Caco-2 (cell line): ENCODE measurements around the gene DFFB. TPM values are rescaled to one million over a fixed set of nuclear protein-coding genes. Genes with fewer than 3 reads are reported as not detected.

Experiments used
- BruUV-seq: library from RNA; stranded (reverse); fragments of 400-500 nt; replicated peaks from 2 replicates; lab custom pipeline; 2021; lab: Mats Ljungman, UMichigan
- CTCF ChIA-PET: fragments of 300-600 bp; sonication (Branson Sonifier 250); formaldehyde crosslinking; loops from one replicate; lab custom pipeline; 2022; ENCODE audit warnings: antibody characterized with exemption; lab: Charles Lee
- POLR2A ChIA-PET: fragments of 300-600 bp; sonication (Branson Sonifier 250); formaldehyde crosslinking; loops from one replicate; lab custom pipeline; 2022; ENCODE audit warnings: antibody characterized with exemption; lab: Charles Lee
- DNase-seq, 2 experiments: peaks; one replicate each; pipeline versions ENCODE4 v3.0.0 to v3.0.0-alpha.2; 2020 to 2022
- H3K27me3 ChIP-seq: replicated peaks from 2 replicates; pipeline ENCODE4 v1.6.0; 2011; ENCODE audit warnings: low read length; ENCODE audit not compliant: control insufficient read depth, insufficient read depth
- H3K36me3 ChIP-seq: 2 replicates; pipeline ENCODE4 v1.5.1; 2011; ENCODE audit warnings: low read length; ENCODE audit not compliant: control insufficient read depth, insufficient read depth
- H3K4me1 ChIP-seq: fragments of 250-450 bp; sonication (Bioruptor Pico); 2 replicates; pipeline ENCODE4 v1.5.1; 2020; ENCODE audit warnings: mild to moderate bottlenecking
- H3K4me3 ChIP-seq: 2 replicates; pipeline ENCODE4 v1.5.1; 2011; ENCODE audit warnings: low read depth, mild to moderate bottlenecking, control low read depth, low read length
- H3K9me3 ChIP-seq: fragments of 250-450 bp; sonication (Bioruptor Pico); 2 replicates; pipeline ENCODE4 v1.5.1; 2020; ENCODE audit warnings: mild to moderate bottlenecking, moderate library complexity
- H3K27ac Mint-ChIP-seq: one replicate; pipeline ENCODE4 v1.8.0; 2022; ENCODE audit warnings: mixed read lengths; ENCODE audit not compliant: unreplicated experiment
- H3K27me3 Mint-ChIP-seq: one replicate; pipeline ENCODE4 v1.8.0; 2022; ENCODE audit warnings: mixed read lengths; ENCODE audit not compliant: insufficient read depth, unreplicated experiment
- H3K36me3 Mint-ChIP-seq: one replicate; pipeline ENCODE4 v1.8.0; 2022; ENCODE audit warnings: mild to moderate bottlenecking, mixed read lengths; ENCODE audit not compliant: insufficient read depth, unreplicated experiment
- H3K4me1 Mint-ChIP-seq: one replicate; pipeline ENCODE4 v1.8.0; 2022; ENCODE audit warnings: low read depth, mixed read lengths; ENCODE audit not compliant: unreplicated experiment
- H3K4me3 Mint-ChIP-seq: one replicate; pipeline ENCODE4 v1.8.0; 2022; ENCODE audit warnings: mild to moderate bottlenecking, moderate library complexity, mixed read lengths; ENCODE audit not compliant: unreplicated experiment
- H3K9me3 Mint-ChIP-seq: one replicate; pipeline ENCODE4 v1.8.0; 2022; ENCODE audit warnings: mixed read lengths; ENCODE audit not compliant: unreplicated experiment
- CTCF ChIP-seq, 2 experiments: fragments of 200-600 bp in 1 of 2; IDR thresholded peaks; 1 replicate in 1 of 2; 2 replicates in 1 of 2; pipeline versions ENCODE4 v1.5.1 to v1.8.0; 2011 to 2022; ENCODE audit warnings: antibody characterized with exemption in 1 of 2, control low read depth in 1 of 2, inconsistent platforms in 1 of 2, low read depth in 1 of 2, low read length in 1 of 2, mild to moderate bottlenecking in 1 of 2, moderate library complexity in 1 of 2; ENCODE audit not compliant: insufficient read depth in 1 of 2, severe bottlenecking in 1 of 2, unreplicated experiment in 1 of 2
- intact Hi-C: fragments of 100-400 bp; cut with micrococcal nuclease; formaldehyde crosslinking; loops from one replicate; pipeline ENCODE4 v1.10.0; 2022; ENCODE audit not compliant: unreplicated experiment
- total RNA-seq: library from RNA; stranded (reverse); gene quantifications from 2 replicates; pipeline ENCODE4 v1.2.3, GENCODE V29; 2022

Gene DFFB
- total RNA-seq, 1 experiment from 2014 or later = 7.7 TPM

- H3K27me3 Mint-ChIP-seq = peaks cover 3% of the 10 kb centered on the region
- H3K9me3 Mint-ChIP-seq = peaks cover 38% of the 10 kb centered on the region
- DNase-seq = no peak
- CTCF ChIA-PET = no interaction called here
- Histone ChIP-seq H3K27me3 (no peaks in the 10 kb centered on the region), H3K4me3 (no peak overlapping the region), H3K4me1 (no peaks in the 10 kb centered on the region), H3K9me3 (peaks cover 5% of the 10 kb centered on the region), H3K36me3 (no peaks in the 10 kb centered on the region)
- POLR2A ChIA-PET = no interaction called here
- no peaks in the 10 kb centered on the region for H3K36me3 Mint-ChIP-seq
- no peak overlapping the region for H3K27ac Mint-ChIP-seq
- no peak overlapping the region for H3K4me3 Mint-ChIP-seq
- H3K4me1 Mint-ChIP-seq = no peaks in the 10 kb centered on the region
- TF ChIP-seq CTCF (IDR thresholded peaks at IDR 0.05; ENCODE audit: insufficient read depth in 1 of 2, low read depth in 1 of 2, low read length in 1 of 2, severe bottlenecking in 1 of 2, unreplicated experiment in 1 of 2) = no peak
- intact Hi-C loops = no loop called here
- no TSS peak for BruUV-seq
These were observed 68.5 kb downstream of the DFFB start for GRCh38 chr1:3925762-3926161.

- TF ChIP-seq CTCF (IDR thresholded peaks at IDR 0.05; ENCODE audit: insufficient read depth in 1 of 2, low read depth in 1 of 2, low read length in 1 of 2, severe bottlenecking in 1 of 2, unreplicated experiment in 1 of 2) = no peak
- peaks cover 39% of the 10 kb centered on the region for H3K9me3 Mint-ChIP-seq
- no peaks in the 10 kb centered on the region for H3K36me3 ChIP-seq
- H3K27me3 ChIP-seq = no peaks in the 10 kb centered on the region
- H3K27me3 Mint-ChIP-seq = peaks cover 3% of the 10 kb centered on the region
- H3K36me3 Mint-ChIP-seq = no peaks in the 10 kb centered on the region
- no peaks in the 10 kb centered on the region for H3K4me1 ChIP-seq
- peaks cover 5% of the 10 kb centered on the region for H3K9me3 ChIP-seq
- H3K4me1 Mint-ChIP-seq = no peaks in the 10 kb centered on the region
- BruUV-seq = no TSS peak
- H3K4me3 ChIP-seq = no peak overlapping the region
- ChIA-PET POLR2A (no interaction called here), CTCF (no interaction called here)
- no peak for DNase-seq
- H3K4me3 Mint-ChIP-seq = no peak overlapping the region
- no peak overlapping the region for H3K27ac Mint-ChIP-seq
- intact Hi-C loops = no loop called here
These were observed 69.7 kb downstream of the DFFB start for GRCh38 chr1:3926956-3927355.

- Mint-ChIP-seq H3K9me3 (peaks cover 39% of the 10 kb centered on the region), H3K4me3 (no peak overlapping the region), H3K27me3 (peaks cover 3% of the 10 kb centered on the region), H3K27ac (no peak overlapping the region), H3K4me1 (no peaks in the 10 kb centered on the region), H3K36me3 (no peaks in the 10 kb centered on the region)
- no peak overlapping the region for H3K4me3 ChIP-seq
- TF ChIP-seq CTCF (IDR thresholded peaks at IDR 0.05; ENCODE audit: insufficient read depth in 1 of 2, low read depth in 1 of 2, low read length in 1 of 2, severe bottlenecking in 1 of 2, unreplicated experiment in 1 of 2) = no peak
- no peaks in the 10 kb centered on the region for H3K36me3 ChIP-seq
- peaks cover 5% of the 10 kb centered on the region for H3K9me3 ChIP-seq
- no TSS peak for BruUV-seq
- no peaks in the 10 kb centered on the region for H3K4me1 ChIP-seq
- intact Hi-C loops = no loop called here
- ChIA-PET POLR2A (no interaction called here), CTCF (no interaction called here)
- peak in 1 of 2 experiments; percentile 33 for DNase-seq
- H3K27me3 ChIP-seq = no peaks in the 10 kb centered on the region
These were observed 71.3 kb downstream of the DFFB start for GRCh38 chr1:3928586-3928985.
